ENCODE measurements around the gene RDX. TPM values are rescaled to one million over a fixed set of nuclear protein-coding genes. Genes with fewer than 3 reads are reported as not detected.
A peak's percentile ranks its signal among the peaks of the same experiment; 100 is the strongest.

RDX gene
- total RNA-seq, 1 experiment from 2014 or later: 86.6 TPM

DNA sequence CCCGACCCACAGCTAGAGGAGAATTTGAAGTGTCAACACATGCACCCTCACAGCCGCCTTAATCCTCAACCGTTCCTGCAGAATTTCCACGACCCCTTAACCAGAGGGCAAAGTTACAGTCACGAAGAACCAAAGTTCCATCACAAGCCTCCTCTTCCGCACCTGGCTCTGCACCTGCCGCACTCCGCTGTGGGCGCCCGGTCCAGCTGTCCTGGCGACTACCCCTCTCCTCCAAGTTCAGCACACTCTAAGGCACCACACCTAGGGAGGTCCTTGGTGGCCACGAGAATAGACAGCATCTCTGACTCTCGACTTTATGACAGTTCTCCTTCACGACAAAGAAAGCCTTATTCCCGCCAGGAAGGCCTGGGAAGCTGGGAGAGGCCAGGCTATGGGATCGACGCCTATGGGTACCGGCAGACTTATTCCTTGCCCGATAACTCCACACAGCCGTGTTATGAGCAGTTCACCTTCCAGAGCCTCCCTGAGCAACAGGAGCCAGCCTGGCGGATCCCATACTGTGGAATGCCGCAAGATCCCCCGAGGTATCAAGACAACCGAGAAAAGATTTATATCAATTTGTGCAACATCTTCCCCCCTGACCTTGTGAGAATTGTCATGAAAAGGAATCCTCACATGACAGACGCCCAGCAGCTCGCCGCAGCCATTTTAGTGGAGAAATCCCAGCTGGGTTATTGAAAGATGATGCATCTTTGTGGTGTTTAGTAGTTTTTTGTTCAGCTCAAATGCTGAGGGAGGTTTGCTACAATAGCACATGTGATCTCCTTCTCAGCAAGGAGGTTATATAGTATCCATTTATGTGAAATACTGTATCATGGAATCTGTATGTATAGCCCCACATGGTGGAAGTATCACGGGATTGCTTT lies 131.1 kb downstream of the RDX start:
- Histone ChIP-seq H3T11ph (ENCODE audit: low read length) (no peak overlapping the region), H4K8ac (replicated peaks; ENCODE audit: insufficient read length, low read depth, low read length) (no peak overlapping the region), H3K14ac (ENCODE audit: insufficient read depth, low read length) (no peak overlapping the region), H3K27me3 (ENCODE audit: insufficient read depth, low read length) (no peaks in the 10 kb centered on the region), H3K27ac (ENCODE audit: insufficient read length, low read depth, low read length) (no peak overlapping the region), H3K23ac (ENCODE audit: insufficient read length, low read depth, low read length) (no peak overlapping the region), H3K18ac (ENCODE audit: insufficient read length, low read depth, low read length) (no peak overlapping the region), H2BK12ac (ENCODE audit: insufficient read length, low read depth, low read length) (no peak overlapping the region), H2BK20ac (ENCODE audit: low read depth, low read length, poor library complexity, severe bottlenecking) (no peak overlapping the region), H4K20me1 (ENCODE audit: control insufficient read depth, insufficient read depth, insufficient read length) (peaks cover 2% of the 10 kb centered on the region), H3K56ac (ENCODE audit: insufficient read length, low read depth, low read length) (no peak overlapping the region), H2AK5ac (ENCODE audit: insufficient read length, low read length) (no peak overlapping the region), H4K5ac (ENCODE audit: insufficient read length, low read depth, low read length) (no peak overlapping the region), H3K4ac (ENCODE audit: low read depth, low read length) (no peak overlapping the region), H2BK5ac (ENCODE audit: insufficient read length, low read length) (no peak overlapping the region), H3K23me2 (ENCODE audit: insufficient read length, low read depth, low read length, poor library complexity, severe bottlenecking) (no peaks in the 10 kb centered on the region), H3K9ac (ENCODE audit: extremely low read depth, insufficient read length, low read length) (no peak overlapping the region), H3K4me2 (ENCODE audit: insufficient read depth, insufficient read length, low read length) (no peak overlapping the region), H3K79me1 (ENCODE audit: insufficient read depth, low read depth, low read length, poor library complexity, severe bottlenecking) (no peaks in the 10 kb centered on the region), H3K9me3 (ENCODE audit: control insufficient read depth, low read depth, low read length) (no peaks in the 10 kb centered on the region), H2BK120ac (ENCODE audit: low read depth, low read length, poor library complexity, severe bottlenecking) (no peak overlapping the region), H3K4me1 (ENCODE audit: insufficient read depth, low read length) (no peaks in the 10 kb centered on the region; the same call in 1 of the 2 replicates), H2AFZ (ENCODE audit: low read length) (no peak overlapping the region), H2BK15ac (ENCODE audit: low read depth, low read length) (no peak overlapping the region), H4K91ac (ENCODE audit: insufficient read length, low read depth, low read length) (no peak overlapping the region), H3K79me2 (ENCODE audit: insufficient read depth, low read length) (no peaks in the 10 kb centered on the region)
- no CpG with 5 or more reads among the region's 28 CpGs for whole genome bisulfite sequencing (ENCODE audit: extremely low coverage, insufficient read length, low lambda C conversion rate)
- no peaks in the 10 kb centered on the region for H3K4me1 Mint-ChIP-seq
- peak overlapping the region in 2 of 3 experiments; percentile 55 to 72; a peak in 2 of 7 replicates for H3K27ac Mint-ChIP-seq
- peaks cover 9 to 19% (median 10%) of the 10 kb centered on the region in 3 experiments; a peak in 6 of 7 replicates for H3K36me3 Mint-ChIP-seq (ENCODE audit: insufficient read depth in 1 of 3, low read depth in 3 of 3)
- H3K9me3 Mint-ChIP-seq: no peaks in the 10 kb centered on the region
- no peak for DNase-seq
- H3K27me3 Mint-ChIP-seq (ENCODE audit: low read depth): no peaks in the 10 kb centered on the region
- TF ChIP-seq, protein P1, sequence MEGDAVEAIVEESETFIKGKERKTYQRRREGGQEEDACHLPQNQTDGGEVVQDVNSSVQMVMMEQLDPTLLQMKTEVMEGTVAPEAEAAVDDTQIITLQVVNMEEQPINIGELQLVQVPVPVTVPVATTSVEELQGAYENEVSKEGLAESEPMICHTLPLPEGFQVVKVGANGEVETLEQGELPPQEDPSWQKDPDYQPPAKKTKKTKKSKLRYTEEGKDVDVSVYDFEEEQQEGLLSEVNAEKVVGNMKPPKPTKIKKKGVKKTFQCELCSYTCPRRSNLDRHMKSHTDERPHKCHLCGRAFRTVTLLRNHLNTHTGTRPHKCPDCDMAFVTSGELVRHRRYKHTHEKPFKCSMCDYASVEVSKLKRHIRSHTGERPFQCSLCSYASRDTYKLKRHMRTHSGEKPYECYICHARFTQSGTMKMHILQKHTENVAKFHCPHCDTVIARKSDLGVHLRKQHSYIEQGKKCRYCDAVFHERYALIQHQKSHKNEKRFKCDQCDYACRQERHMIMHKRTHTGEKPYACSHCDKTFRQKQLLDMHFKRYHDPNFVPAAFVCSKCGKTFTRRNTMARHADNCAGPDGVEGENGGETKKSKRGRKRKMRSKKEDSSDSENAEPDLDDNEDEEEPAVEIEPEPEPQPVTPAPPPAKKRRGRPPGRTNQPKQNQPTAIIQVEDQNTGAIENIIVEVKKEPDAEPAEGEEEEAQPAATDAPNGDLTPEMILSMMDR (conservative IDR thresholded peaks at IDR 0.05): no peak
- no peak overlapping the region for H3K4me3 Mint-ChIP-seq

Measured in H9 (cell line).